Pons (tissue), 1 donor: ENCODE results near the gene FTHL17.

Source experiments
- DNase-seq: peaks from one replicate; pipeline ENCODE4 v3.0.0-alpha.2; 2016; ENCODE audit warnings: low spot score

The FTHL17 gene

DNA sequence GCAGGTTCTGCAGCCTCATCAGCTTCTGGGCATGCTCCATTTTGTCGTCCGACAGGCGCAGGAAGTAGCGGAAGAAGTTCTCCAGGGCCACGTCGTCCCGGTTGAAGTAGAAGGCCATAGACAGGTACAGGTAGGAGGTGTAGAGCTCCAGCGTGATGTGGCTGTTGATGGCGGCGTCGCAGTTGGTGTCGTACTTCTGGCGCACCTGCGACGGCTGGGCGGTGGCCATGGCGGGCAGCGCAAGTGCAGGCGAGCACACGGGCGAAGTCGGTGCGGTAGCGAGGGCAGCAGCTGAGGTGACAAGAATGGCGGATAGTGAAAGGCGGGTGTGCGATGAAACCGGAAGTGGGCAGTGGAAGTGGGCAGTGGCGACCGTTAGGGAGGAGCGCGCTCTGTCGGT lies at the start of gene FTHL17:
TSS of gene FTHL17 (minus strand) at position 317 of the 400 bp plus-strand sequence. CDS start at position 229, 88 bp downstream.
- DNase-seq, result no peak

DNA sequence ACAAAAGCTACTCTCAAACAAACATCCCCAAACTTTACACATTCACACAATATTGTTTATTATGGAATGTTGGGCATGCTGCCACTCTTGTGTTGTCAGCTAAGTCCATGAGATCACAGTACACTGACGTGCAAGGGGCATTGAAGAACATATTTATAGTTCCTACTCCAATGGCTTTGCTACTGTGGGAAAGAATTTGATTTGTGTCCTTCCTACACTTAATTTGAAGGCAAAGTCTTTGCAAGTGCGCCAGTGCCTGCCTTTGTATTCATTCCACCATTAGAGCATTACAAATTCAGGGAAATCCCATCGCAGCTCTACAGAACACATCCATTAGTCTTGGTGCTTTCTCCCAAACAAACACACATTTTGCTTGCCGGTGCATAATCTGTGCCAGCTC lies 45.4 kb upstream of the FTHL17 start:
- DNase-seq, result no peak

DNA sequence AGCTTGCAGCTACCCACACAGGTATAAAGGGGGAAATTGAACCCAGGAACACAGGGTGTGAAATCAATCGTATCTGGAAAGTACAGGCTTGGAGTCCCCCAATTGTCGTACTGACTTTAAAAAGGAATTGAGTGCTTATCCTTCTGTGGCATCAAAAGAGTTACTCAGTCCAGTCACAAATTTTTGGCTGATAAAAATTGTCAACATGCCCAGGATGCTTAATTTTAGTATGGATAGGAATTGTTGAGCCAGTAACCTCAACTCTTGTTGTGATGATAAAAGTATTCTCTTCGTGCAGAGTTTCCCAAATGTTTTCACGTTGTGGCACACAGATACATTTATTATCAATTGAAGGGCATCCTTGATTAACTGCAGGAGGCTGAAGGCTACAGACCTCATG lies 43.6 kb upstream of the FTHL17 start:
- DNase-seq, result no peak

DNA sequence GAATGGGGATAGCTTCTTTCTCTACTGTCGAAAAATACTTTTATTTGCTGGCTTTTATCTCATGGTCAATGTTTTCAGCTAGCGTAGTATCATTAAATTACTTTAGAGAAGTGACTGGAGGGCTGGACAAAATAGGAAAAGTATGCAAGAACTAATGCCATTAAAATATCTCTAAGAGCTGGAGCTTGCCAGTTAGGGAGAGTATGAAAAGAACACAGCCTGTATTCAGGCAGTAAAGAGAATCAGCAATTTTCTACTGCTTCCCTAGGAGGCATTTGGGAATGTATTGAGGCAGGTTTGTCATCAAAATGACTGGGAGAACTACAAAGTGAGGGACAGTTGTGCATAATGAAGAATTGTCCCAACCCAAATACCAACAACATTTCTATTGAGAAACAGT lies 43.0 kb upstream of the FTHL17 start:
- DNase-seq, result no peak

DNA sequence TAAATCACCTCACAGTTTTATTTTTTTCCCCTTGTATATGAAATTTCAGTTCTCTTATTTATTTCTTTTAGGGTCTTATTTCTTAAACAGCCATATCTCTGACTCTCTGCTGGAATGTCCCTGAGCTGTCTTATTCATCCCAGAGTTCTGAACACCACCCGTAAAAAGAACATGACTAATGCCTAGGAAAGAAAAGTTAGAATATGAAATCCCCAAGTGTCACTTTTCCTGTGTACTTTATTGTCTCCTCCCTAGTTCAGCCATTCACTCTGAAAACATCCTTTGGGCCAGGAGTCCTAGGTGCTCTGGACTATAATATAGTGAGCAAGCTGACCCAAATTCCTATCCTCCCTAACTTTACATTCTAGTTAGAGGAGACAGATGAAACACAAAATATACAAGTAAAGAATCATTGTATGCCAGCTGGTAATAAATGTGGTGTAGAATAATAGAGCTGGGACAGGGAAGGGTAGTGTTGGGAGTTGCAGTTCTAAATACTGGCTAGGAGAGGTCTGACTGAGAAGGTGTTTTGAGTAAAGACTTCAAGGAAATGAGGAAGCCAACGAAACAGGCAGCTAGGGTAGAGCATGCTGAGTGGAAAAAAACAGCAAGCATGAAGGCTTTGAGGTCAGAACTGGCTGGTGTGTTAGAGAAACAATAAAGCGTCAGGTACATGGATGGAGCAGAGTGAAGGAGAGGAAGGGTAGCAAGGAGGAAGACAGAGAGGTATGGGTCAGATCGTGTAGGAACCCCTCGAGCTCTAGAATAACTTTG lies 40.6 kb upstream of the FTHL17 start:
- DNase-seq, result no peak

DNA sequence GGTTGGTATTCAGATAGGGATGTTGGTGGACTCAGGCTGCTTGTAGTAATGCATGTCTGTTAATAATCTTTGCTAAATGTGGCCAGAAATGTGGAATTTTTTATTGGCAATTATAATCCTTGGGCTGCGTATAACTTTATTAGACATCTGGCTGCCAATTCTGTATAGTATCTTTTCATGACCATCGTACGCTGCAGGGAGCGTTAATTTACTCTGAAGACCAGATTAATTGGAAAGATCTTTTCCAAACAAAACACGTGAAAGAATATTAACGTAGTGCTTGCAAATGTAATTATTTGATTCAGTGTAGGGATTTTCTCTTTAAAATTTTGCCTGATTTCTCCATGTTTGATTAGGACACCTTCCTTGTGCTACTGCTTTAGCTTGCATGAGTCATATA lies 38.8 kb upstream of the FTHL17 start:
- DNase-seq, result no peak

DNA sequence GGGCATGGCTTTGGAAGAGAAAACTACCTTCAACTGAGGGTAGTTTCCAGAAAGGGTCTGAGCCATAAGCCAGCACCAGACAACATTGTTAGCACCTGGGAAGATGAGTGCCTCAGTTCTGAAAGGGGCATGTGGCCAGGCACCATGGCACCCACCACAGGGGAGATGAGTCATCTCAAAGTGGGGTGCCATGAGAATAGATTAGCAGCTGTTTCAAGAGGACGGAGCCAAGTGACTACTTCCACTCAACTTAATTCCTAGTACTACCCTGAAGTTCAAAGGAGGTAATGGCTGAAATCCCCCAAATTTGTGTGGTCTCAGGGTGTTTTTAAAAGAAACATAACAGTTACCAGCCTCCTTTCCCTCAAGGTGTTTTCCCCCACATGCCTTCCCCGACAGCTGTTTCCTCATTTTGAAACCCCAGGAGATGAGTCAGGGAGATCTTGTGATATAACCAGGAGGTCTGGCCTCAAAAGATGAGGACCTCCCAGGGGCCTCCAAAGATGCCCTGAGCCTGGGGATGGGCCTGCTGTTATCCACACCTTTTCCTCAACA lies 27.8 kb upstream of the FTHL17 start:
- DNase-seq, result no peak

DNA sequence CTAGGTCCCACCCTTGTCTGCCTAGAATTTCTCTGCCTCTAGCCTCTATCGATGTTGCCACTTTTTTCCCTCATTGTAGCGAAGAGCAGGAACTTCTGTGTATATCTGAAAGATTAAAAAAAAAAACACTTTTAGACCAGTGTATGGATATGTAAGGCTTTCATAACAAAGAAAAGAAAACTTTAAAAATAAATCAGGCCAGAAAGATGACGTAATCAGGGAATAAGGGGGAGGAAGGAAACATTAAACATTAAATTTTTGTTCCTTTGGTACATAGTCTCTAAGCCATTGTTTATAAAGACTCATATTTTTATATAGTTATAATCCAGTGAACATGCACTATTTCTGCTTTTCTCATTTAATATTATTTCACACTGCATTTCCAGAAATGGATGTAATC lies 26.2 kb upstream of the FTHL17 start:
- no peak for DNase-seq

DNA sequence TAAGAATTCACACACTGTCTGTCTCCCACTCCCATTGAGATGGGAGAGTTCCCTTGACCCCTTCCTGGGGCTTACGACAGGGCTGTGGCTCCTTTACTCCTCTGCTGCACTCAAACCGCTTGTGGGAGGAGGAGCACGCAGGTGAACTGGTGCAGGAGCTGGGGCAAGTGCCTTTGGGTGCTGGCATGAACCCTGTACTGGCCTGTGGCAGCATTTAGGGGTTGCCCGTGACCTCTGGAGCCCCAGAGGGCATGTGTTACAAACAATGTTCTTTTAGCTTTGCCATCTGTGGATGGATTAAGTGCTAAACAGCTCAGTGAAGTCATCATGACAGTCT lies 21.8 kb upstream of the FTHL17 start:
- no peak for DNase-seq

DNA sequence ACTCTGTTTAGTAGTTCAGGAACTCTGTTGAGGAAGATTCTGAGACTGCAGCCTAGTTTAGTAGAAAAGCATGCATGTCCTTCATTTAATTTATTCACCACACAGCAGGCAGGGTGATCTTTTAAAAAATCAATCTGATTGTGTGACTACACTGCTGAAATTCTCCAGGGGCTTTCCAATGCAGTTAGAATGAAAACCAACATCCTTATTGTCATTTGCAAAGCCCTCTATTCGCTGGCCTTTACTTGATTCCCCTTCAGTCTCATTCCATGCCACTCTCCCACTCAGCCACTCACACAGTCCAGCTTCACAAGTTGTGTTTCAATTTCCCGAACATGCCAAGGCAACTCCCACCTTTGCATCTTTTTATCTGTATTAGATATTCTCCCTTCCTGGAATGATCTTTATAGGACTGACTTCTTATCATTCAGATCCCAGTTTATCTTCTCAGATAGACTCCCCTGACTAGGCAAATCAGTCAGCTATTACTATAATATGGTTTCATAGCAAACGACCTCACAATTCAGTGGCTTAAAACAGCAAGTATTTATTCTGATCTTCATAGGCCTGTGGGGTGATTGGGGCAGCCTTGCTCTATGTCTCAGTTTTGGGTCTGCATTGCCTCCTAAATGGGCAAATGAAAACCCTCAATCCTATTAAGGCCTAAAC lies 21.3 kb upstream of the FTHL17 start:
- DNase-seq, result no peak

DNA sequence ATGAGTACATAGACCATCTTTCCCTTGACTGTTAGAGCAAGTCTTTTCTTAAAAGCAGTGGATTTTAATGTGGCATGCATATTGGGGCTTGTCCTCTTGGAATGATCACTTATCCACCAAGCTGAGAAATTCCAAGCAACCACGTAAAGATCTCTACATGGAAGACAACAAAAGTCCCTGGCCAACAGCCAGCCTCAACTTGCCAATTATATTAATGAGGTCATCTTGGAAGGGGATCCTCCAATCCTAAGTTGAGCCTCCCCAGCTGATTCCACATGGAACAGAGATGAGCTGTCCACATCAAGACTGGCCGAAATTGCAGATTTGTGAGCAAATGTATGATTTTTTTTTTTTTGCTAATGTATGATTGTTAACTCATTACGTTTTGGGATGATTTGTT lies 20.6 kb upstream of the FTHL17 start:
- DNase-seq, result no peak

DNA sequence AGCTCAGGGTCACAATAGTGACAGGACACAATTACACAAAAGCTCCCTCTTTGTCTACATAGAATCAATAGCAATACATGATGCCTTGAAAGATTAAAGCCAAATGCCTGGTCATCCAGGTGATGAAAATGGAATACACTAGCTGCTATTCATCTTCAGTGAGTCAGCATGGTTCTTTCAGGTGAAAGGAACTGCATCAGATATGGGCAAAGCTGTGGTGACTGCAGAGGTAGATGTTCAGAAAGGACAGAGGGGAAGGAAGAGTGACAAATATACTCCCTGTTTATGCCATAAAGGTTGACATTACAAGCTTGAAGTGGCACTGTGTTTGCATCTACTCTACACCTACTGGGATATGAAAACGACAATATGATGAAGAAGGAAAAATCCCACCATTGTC lies 20.0 kb upstream of the FTHL17 start:
- no peak for DNase-seq

DNA sequence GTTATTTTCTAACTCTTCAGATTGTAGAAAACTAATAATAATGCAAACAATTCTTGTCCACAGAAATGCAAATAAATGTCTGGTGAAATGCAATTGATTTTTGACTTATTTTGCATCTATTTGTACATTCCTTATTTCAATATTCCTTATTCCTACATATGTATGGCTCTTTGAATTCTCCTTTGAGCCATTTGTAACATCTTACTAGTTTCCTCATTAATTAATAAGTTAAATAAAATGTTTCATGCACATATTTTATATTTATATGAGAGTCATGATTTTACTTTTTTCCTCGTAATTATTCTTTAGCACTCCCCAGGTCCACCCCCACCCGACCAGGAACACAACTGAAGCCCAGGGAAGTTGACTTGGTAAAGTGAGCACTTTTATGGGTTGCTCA lies 2.7 kb upstream of the FTHL17 start:
- no peak for DNase-seq

DNA sequence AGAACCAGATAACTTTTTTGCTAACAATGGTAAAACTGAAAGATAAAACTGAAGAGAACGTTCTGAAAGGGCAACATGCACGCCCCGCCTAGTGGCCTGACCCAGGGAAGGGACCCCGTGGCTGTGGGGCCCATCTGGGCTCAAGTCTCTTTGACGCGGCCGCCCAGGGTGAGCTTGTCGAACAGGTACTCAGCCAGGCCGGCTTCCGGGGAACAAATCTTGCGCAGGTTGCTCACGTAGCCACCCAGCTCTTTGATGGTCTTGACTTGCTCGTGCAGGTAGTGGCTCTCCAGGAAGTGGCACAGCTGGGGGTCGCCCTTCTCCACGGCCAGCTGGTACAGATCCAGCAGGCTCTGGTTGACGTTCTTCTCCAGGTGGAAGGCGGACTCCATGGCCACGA lies 579 bp downstream of the FTHL17 start:
- no peak for DNase-seq

DNA sequence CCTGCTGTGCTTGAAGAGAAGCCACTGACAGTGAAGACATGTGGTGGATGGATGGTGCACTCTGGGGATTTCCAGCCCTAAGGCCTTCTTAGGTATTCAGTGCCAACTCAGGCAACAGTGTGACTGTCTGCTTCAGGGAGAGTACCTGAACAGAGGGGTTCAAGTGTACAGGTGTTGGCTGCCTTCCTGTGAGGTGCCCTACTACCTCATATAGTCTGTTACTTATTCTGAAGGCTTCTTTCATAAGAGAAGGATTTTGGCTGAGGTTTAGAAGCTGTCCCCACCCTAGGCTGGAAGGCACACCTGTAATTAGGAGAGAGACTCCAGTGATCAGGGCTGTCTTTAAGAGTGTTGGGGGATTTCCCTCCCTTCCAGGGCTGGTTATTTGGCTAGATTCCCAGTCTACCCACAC lies 1.8 kb downstream of the FTHL17 start:
- DNase-seq, result no peak

DNA sequence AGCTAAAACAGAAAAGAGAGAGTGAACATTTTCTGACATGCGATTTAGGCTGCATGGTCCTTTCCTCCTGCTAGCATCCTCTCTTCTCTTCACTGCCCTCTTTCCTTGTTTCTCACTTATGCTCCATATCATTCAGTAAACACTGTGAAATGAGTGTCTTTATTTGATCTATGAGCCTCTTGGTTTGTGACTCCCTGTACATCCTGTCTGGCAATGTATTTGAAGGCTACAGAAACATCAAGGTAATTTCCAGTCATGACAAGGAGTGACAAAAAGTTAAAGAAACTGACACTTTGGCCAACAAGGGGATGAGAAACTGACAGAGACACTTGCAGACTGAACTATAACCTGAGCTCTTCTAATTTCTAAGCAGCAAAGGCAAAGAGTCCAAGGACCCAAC lies 8.7 kb downstream of the FTHL17 start:
- DNase-seq, result no peak

DNA sequence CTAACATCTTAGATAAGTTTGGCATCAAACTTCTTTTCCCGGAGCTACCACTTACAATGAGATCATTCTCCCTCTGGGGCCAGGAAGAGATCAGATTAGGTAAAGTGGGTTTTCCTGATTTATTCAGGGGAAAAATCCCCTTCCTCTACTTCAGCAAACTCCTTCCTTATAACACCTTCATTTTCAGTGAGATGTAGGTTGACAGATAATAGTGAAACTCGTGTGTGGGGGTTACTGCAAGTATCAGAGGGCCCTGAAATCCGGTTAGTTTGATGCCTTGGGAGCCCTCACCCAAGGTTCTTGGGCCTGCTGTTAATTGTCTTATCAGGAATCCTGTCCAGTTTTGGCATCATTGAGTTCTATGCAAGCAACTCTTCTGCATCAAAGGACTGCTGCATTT lies 10.8 kb downstream of the FTHL17 start:
- no peak for DNase-seq

DNA sequence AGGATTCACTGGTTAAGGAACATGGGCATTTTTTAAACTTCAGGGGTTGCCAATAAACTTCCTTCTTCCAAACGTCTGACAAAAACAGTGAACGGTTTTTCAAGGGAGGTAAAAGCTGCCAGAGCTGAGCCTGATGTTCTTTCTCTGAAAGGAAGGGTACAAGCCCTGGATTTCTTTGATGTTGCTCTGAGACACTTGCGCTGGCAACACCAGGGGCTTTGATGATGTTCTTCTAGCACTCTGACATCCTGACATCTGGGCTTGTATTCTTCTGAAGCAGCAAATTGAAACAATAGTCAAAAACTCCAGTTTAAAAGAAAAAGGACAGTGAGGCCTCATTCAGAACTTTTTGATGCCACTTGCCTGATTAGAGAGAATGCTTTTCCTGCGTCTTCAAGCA lies 11.8 kb downstream of the FTHL17 start:
- DNase-seq, result no peak

DNA sequence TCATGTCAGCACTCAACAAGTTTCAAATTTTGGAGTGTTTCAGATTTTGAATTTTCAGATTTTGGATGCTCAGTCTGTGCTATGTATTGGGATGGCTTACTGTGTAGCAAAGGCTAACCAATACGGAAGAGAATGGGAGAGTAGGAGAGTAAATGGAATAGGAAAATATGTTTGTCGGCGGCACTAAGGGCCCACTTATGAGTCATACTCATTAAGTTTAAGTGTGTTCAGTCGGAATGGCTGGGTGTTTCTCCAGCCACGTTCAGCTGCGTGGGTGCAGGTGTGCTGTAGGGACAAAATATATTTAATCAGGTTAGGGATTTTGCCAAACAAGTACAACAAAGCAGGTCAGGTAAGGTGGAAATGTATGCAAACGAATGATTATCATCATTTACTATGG lies 13.6 kb downstream of the FTHL17 start:
- no peak for DNase-seq

DNA sequence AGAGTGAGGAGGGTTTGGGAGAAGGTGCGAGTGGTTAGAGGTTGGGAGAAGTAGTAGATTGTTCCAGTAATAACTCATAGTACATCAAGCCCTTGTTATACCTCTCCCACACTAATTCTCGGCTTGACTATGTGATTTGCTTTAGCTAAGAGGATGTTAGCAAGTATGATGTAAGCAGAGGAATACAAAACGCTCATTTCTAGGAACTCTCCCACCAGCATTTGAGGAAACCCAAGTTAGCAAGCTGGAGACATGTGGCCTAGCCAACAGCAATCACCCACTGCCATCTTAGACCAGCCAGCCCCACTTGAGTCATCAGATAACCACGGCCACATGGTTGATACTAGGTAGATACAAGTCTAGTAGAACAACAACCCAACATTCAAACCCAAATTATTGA lies 14.2 kb downstream of the FTHL17 start:
- DNase-seq, result no peak

DNA sequence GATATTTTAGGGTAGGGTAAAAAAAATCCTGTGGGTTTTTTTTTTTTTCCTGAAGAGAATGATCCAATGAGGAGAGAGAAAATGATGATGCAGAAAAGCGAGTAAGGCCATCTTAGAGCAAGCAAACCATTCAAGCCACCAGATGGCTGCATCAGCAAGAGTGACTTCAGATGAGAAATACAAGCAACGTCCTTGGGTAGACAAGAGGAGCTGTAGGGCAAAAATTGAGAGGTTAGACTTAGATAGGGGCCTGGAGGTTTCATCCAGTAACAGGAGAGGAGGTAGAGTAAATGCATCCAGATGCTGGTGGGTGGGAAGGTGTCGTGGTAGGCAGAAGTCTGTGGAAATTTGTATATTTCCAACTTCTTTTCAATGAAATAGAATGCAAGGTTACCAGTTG lies 14.6 kb downstream of the FTHL17 start:
- DNase-seq, result no peak

DNA sequence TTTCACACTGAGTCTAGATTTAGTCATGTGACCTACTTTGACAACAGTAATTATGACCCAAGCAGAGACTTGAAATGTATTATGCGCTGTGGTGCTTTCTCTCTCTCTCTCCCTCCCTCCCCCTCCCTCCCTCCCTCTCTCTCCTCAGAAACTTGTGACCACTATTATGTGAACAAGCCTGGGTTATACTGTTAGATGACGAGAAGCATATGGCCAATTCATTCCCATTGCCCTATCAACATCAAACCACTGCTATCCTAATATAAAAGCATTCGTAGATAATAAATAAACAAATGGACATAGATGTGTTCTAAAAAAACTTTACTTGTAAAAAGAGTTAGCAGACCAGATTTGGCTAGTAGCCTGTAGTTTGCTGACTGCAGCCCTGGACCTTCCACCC lies 18.2 kb downstream of the FTHL17 start:
- DNase-seq, result no peak

DNA sequence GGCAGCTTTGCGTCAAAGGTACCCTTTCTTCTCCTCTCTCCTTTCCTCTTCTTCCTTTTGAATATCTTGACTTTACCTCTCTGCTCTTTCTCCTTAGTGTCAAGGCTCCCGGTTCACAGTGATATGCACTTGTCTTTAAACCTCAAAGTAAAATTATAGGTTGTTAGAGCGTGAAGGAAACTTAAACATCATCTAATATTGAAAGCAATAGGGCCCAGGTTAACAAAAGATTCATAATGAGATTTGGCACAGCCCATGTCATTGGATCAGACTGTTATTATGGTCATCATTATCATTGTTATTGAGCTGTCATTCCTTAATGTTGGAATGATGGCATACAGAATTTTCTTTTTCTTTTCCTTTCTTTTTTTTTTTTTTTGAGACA lies 32.5 kb downstream of the FTHL17 start:
- DNase-seq, result no peak
